K562 (cell line): ENCODE data around the gene PHLDA3. TPM values are rescaled to one million over a fixed set of nuclear protein-coding genes. Genes with fewer than 3 reads are reported as not detected.

Experiments
- E4F1 ChIP-seq: fragments of 250-450 bp; sonication (Bioruptor Pico); IDR thresholded peaks from 2 replicates; pipeline ENCODE4 v1.5.0; 2021; ENCODE audit warnings: mild to moderate bottlenecking, borderline replicate concordance
- GABPA ChIP-seq: fragments of 200-800 bp; sonication (Bioruptor generic); conservative IDR thresholded peaks from 2 replicates; pipeline ENCODE4 v1.6.1; 2016; ENCODE audit warnings: low read depth, missing genetic modification characterization, missing compliant biosample characterization
- HMG20B ChIP-seq: fragments of 250-450 bp; sonication (Bioruptor Pico); IDR thresholded peaks from 2 replicates; pipeline ENCODE4 v1.5.0; 2021; ENCODE audit warnings: mild to moderate bottlenecking
- NFIC ChIP-seq: fragments of 450-650 bp; IDR thresholded peaks from 2 replicates; pipeline ENCODE4 v1.6.1; 2017; ENCODE audit warnings: mild to moderate bottlenecking, inconsistent platforms
- PRDM10 ChIP-seq: fragments of 450-650 bp; IDR thresholded peaks from 2 replicates; pipeline ENCODE4 v1.6.1; 2018; ENCODE audit not compliant: partially characterized antibody
- RCOR1 ChIP-seq, 2 experiments: IDR thresholded peaks; 2 replicates each; pipeline ENCODE4 v1.6.1; 2012; ENCODE audit warnings: low read depth in 2 of 2, low read length in 2 of 2, borderline replicate concordance in 1 of 2, improper control_type of control experiment in 1 of 2
- SMARCB1 ChIP-seq: IDR thresholded peaks from 2 replicates; pipeline ENCODE4 v1.6.1; 2011; ENCODE audit warnings: improper control_type of control experiment, low read depth; ENCODE audit not compliant: insufficient read length
- ZNF518B ChIP-seq: fragments of 250-450 bp; sonication (Bioruptor Pico); IDR thresholded peaks from 2 replicates; pipeline ENCODE4 v1.5.0; 2021; ENCODE audit warnings: mild to moderate bottlenecking, moderate library complexity
- polyA plus RNA-seq, 8 experiments: library from polyadenylated mRNA; depleted of rRNA in 4 of 8; stranded (reverse) in 5 of 8; unstranded in 3 of 8; fragments of >200 nt; fragmentation: Nextera tagmentation in 2 of 8; fragmentation: Illumina TruSeq in 1 of 8; extraction: Ambion mirVana in 2 of 8; extraction: Trizol in 1 of 8; gene quantifications; 2 replicates each; pipeline versions ENCODE4 v1.2.1 to v1.2.3, GENCODE V29; 2011 to 2014; ENCODE audit warnings: inconsistent platforms in 1 of 8, missing spikeins in 1 of 8
- total RNA-seq, 7 experiments: library from RNA; depleted of rRNA in 6 of 7; stranded (reverse); fragments of >200 nt in 6 of 7; fragmentation: Illumina TruSeq in 2 of 7; extraction: Trizol in 2 of 7; gene quantifications; 2 replicates each; pipeline versions ENCODE4 v1.2.1 to v1.2.3, GENCODE V29; 2011 to 2021; ENCODE audit warnings: low replicate concordance in 1 of 7
- TF ChIP-seq, protein P1 (sequence below): sonication (generic); formaldehyde crosslinking; IDR thresholded peaks from 2 replicates; pipeline ENCODE4 v1.8.0; 2022; ENCODE audit warnings: missing genetic modification reagents, mild to moderate bottlenecking, moderate library complexity, borderline replicate concordance
- TF ChIP-seq, protein P2 (sequence below): fragments of 250-450 bp; sonication (Bioruptor Pico); IDR thresholded peaks from 2 replicates; pipeline ENCODE4 v1.4.0; 2020

PHLDA3 gene
- total and polyA plus RNA-seq, 9 of the 15 experiments (the other 6 are each of a cell fraction or from before 2014, with no cell fraction given), result 0.11 to 0.27 TPM; not detected in 7

DNA sequence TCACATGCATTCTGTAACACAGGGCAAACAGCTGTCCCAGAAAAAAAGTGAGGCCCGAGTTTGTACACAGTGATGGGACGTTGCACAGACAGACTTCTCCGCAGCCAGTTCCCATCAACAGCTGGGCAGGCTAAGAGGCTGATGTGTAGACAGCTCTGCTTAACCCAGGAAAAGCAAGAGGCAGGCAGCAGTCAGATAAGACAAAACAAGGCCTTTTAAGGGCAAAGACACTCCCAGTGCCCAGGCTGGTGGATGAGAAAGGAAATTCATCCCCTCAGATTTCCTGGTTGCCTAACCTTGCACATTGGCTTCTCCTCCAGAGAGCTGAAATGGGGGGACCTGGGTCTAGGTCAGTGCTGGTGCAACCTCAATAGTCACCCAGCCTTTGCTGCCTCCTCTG lies 17.2 kb upstream of the PHLDA3 start (continued):
- TF ChIP-seq, protein P1, sequence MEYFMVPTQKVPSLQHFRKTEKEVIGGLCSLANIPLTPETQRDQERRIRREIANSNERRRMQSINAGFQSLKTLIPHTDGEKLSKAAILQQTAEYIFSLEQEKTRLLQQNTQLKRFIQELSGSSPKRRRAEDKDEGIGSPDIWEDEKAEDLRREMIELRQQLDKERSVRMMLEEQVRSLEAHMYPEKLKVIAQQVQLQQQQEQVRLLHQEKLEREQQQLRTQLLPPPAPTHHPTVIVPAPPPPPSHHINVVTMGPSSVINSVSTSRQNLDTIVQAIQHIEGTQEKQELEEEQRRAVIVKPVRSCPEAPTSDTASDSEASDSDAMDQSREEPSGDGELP (CRISPR knock-in tag), result peak; percentile 85
- TF ChIP-seq PRDM10, result no peak
- TF ChIP-seq E4F1 (CRISPR knock-in tag), result no peak
- no peak for TF ChIP-seq HMG20B
- 0 out of 2 replicates have a peak, but pooled peaks have one; percentile 28 for TF ChIP-seq GABPA (tag)
- no peak for TF ChIP-seq SMARCB1
- TF ChIP-seq RCOR1 (IDR thresholded peaks at IDR 0.05; ENCODE audit: borderline replicate concordance in 1 of 2, low read depth in 2 of 2, low read length in 2 of 2), result peak in 1 of 2 experiments; percentile 39; a peak in 1 of 4 replicates
- TF ChIP-seq, protein P2, sequence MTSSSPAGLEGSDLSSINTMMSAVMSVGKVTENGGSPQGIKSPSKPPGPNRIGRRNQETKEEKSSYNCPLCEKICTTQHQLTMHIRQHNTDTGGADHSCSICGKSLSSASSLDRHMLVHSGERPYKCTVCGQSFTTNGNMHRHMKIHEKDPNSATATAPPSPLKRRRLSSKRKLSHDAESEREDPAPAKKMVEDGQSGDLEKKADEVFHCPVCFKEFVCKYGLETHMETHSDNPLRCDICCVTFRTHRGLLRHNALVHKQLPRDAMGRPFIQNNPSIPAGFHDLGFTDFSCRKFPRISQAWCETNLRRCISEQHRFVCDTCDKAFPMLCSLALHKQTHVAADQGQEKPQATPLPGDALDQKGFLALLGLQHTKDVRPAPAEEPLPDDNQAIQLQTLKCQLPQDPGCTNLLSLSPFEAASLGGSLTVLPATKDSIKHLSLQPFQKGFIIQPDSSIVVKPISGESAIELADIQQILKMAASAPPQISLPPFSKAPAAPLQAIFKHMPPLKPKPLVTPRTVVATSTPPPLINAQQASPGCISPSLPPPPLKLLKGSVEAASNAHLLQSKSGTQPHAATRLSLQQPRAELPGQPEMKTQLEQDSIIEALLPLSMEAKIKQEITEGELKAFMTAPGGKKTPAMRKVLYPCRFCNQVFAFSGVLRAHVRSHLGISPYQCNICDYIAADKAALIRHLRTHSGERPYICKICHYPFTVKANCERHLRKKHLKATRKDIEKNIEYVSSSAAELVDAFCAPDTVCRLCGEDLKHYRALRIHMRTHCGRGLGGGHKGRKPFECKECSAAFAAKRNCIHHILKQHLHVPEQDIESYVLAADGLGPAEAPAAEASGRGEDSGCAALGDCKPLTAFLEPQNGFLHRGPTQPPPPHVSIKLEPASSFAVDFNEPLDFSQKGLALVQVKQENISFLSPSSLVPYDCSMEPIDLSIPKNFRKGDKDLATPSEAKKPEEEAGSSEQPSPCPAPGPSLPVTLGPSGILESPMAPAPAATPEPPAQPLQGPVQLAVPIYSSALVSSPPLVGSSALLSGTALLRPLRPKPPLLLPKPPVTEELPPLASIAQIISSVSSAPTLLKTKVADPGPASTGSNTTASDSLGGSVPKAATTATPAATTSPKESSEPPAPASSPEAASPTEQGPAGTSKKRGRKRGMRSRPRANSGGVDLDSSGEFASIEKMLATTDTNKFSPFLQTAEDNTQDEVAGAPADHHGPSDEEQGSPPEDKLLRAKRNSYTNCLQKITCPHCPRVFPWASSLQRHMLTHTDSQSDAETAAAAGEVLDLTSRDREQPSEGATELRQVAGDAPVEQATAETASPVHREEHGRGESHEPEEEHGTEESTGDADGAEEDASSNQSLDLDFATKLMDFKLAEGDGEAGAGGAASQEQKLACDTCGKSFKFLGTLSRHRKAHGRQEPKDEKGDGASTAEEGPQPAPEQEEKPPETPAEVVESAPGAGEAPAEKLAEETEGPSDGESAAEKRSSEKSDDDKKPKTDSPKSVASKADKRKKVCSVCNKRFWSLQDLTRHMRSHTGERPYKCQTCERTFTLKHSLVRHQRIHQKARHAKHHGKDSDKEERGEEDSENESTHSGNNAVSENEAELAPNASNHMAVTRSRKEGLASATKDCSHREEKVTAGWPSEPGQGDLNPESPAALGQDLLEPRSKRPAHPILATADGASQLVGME (CRISPR knock-in tag), result peak; percentile 52; the same call in 1 of the 2 replicates
- no peak for TF ChIP-seq ZNF518B (CRISPR knock-in tag)
- no peak for TF ChIP-seq NFIC
